HepG2 (cell line): ENCODE data around the gene SLC12A2. TPM values are rescaled to one million over a fixed set of nuclear protein-coding genes. Genes with fewer than 3 reads are reported as not detected.

Experiments
- ELF4 ChIP-seq: sonication (generic); formaldehyde crosslinking; IDR thresholded peaks from 2 replicates; pipeline ENCODE4 v1.5.0; 2020; ENCODE audit warnings: missing genetic modification reagents, mild to moderate bottlenecking, moderate library complexity, borderline replicate concordance
- GTF2F1 ChIP-seq: fragments of 150-350 bp; IDR thresholded peaks from 2 replicates; pipeline ENCODE4 v1.6.1; 2014; ENCODE audit warnings: low read length
- KDM1A ChIP-seq: IDR thresholded peaks from 2 replicates; pipeline ENCODE4 v1.6.1; 2016; ENCODE audit warnings: missing compliant biosample characterization
- KLF15 ChIP-seq: sonication (generic); formaldehyde crosslinking; IDR thresholded peaks from 2 replicates; pipeline ENCODE4 v1.8.1; 2023; ENCODE audit warnings: borderline replicate concordance, mild to moderate bottlenecking, inconsistent platforms, missing genetic modification reagents, mixed read lengths
- MED13 ChIP-seq: sonication (generic); formaldehyde crosslinking; IDR thresholded peaks from 2 replicates; pipeline ENCODE4 v1.5.0; 2020; ENCODE audit warnings: missing genetic modification reagents
- RBM39 ChIP-seq: fragments of 200-400 bp; formaldehyde crosslinking; IDR thresholded peaks from one replicate; pipeline ENCODE4 v1.6.1; 2018; ENCODE audit warnings: antibody characterized with exemption, mild to moderate bottlenecking, low read depth, low read length; ENCODE audit not compliant: poor library complexity, severe bottlenecking
- RFX3 ChIP-seq: IDR thresholded peaks from 2 replicates; pipeline ENCODE4 v1.6.1; 2016; ENCODE audit warnings: missing biosample characterization, missing genetic modification reagents
- SIX4 ChIP-seq: sonication (generic); formaldehyde crosslinking; IDR thresholded peaks from 2 replicates; pipeline ENCODE4 v1.4.0; 2020; ENCODE audit warnings: missing genetic modification reagents
- U2AF1 ChIP-seq: fragments of 200-400 bp; formaldehyde crosslinking; optimal IDR thresholded peaks from 2 replicates; pipeline ENCODE3; 2017; ENCODE audit warnings: mild to moderate bottlenecking, low read depth, low read length
- ZNF292 ChIP-seq: sonication (generic); formaldehyde crosslinking; IDR thresholded peaks from 2 replicates; pipeline ENCODE4 v1.8.1; 2022; ENCODE audit warnings: mild to moderate bottlenecking, low read depth, missing genetic modification reagents, borderline replicate concordance
- ZNF615 ChIP-seq: sonication (generic); formaldehyde crosslinking; IDR thresholded peaks from 2 replicates; pipeline ENCODE4 v1.5.0; 2020; ENCODE audit warnings: mild to moderate bottlenecking, missing genetic modification reagents, borderline replicate concordance
- ZNF616 ChIP-seq: sonication (generic); formaldehyde crosslinking; IDR thresholded peaks from 2 replicates; pipeline ENCODE4 v1.5.0; 2020; ENCODE audit warnings: low read depth, mild to moderate bottlenecking, missing genetic modification reagents
- ZNF761 ChIP-seq: sonication (generic); formaldehyde crosslinking; conservative IDR thresholded peaks from 2 replicates; pipeline ENCODE4 v1.4.0; 2020; ENCODE audit warnings: mild to moderate bottlenecking, missing genetic modification reagents
- ZNF781 ChIP-seq: sonication (generic); formaldehyde crosslinking; IDR thresholded peaks from 2 replicates; pipeline ENCODE4 v1.5.1; 2020; ENCODE audit warnings: borderline replicate concordance, mild to moderate bottlenecking, missing genetic modification reagents; ENCODE audit errors: not compliant biosample characterization
- polyA plus RNA-seq, 8 experiments: library from polyadenylated mRNA; depleted of rRNA in 3 of 8; stranded (reverse) in 7 of 8; unstranded in 1 of 8; fragments of >200 nt; fragmentation: Illumina TruSeq in 4 of 8; extraction: Trizol in 4 of 8; gene quantifications; 2 replicates each; pipeline versions ENCODE4 v1.2.1 to v1.2.3, GENCODE V29; 2011 to 2016; ENCODE audit warnings: low read depth in 4 of 8, missing spikeins in 1 of 8, mixed read lengths in 1 of 8; ENCODE audit not compliant: insufficient read depth in 1 of 8
- total RNA-seq, 5 experiments: library from RNA; depleted of rRNA; stranded (reverse); fragments of >200 nt; fragmentation: Illumina TruSeq; extraction: Trizol; gene quantifications; 2 replicates each; pipeline ENCODE4 v1.2.3, GENCODE V29; 2016; ENCODE audit warnings: low read depth in 1 of 5
- TF ChIP-seq, protein P1 (sequence below): sonication (generic); formaldehyde crosslinking; IDR thresholded peaks from 2 replicates; pipeline ENCODE4 v1.4.0; 2020; ENCODE audit warnings: low read depth, mild to moderate bottlenecking, missing genetic modification reagents
- TF ChIP-seq, protein P2 (sequence below): sonication (generic); formaldehyde crosslinking; IDR thresholded peaks from 2 replicates; pipeline ENCODE4 v1.4.0; 2020; ENCODE audit warnings: mild to moderate bottlenecking, missing genetic modification reagents
- TF ChIP-seq, protein P3 (sequence below): sonication (generic); formaldehyde crosslinking; IDR thresholded peaks from 2 replicates; pipeline ENCODE4 v1.4.0; 2020; ENCODE audit warnings: missing genetic modification reagents, borderline replicate concordance
- TF ChIP-seq, protein P4 (sequence below): sonication (generic); formaldehyde crosslinking; IDR thresholded peaks from 2 replicates; pipeline ENCODE4 v1.5.1; 2020; ENCODE audit warnings: mild to moderate bottlenecking, missing genetic modification reagents, moderate library complexity

Gene SLC12A2
- total and polyA plus RNA-seq, 2 of the 13 experiments (the other 11 are each of a cell fraction or from before 2014, with no cell fraction given) = 4.0 to 9.7 TPM

DNA sequence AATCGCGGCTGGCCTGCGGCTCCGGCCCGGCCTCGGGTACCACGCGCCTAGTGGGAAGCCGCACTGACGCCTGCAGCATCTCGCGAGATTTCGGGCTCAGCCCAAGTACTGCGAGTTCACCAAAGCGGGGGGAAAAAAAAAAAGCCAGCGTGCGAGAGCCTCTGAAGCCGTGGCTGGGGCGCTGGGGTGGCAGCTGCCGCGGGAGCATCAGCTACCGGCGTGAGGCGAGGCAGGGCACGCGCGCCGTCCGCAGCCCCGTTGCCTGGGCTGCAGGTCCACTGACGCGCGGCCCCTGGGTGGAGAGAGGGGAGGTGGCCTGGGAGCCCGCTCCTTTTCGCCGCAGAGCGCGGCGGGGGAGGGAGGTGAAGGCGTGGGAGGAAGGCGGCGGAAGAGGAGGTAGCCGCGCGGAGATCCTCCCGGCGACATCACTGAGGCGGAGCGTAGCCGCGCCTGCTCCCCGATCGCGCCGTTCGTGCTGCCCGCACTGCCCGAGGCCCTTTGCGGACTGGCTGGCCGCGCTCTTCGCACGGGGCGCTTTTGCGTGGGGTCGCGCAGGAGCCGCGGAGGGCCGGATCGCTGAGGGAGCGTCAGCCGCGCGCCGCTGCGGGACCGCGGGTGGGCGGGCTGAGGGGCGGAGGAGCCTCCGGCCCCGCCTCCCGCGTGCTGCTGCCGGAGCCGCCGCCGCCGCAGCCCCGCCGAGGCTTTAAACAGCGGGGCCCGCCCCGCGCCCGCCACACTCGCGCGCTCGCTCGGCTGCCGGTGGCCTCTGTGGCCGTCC is at the start of gene SLC12A2 (continued):
- TF ChIP-seq RBM39 (no peak), SIX4 (CRISPR knock-in tag) (no peak), ELF4 (CRISPR knock-in tag) (no peak), ZNF761 (CRISPR knock-in tag) (no peak), ZNF781 (no peak), ZNF615 (CRISPR knock-in tag) (no peak), ZNF292 (CRISPR knock-in tag) (no peak), ZNF616 (no peak), MED13 (peak; percentile 38; the same call in 1 of the 2 replicates), GTF2F1 (no peak), RFX3 (CRISPR knock-in tag) (no peak), U2AF1 (no peak), KLF15 (CRISPR knock-in tag) (no peak), KDM1A (no peak)
- TF ChIP-seq, protein P1, sequence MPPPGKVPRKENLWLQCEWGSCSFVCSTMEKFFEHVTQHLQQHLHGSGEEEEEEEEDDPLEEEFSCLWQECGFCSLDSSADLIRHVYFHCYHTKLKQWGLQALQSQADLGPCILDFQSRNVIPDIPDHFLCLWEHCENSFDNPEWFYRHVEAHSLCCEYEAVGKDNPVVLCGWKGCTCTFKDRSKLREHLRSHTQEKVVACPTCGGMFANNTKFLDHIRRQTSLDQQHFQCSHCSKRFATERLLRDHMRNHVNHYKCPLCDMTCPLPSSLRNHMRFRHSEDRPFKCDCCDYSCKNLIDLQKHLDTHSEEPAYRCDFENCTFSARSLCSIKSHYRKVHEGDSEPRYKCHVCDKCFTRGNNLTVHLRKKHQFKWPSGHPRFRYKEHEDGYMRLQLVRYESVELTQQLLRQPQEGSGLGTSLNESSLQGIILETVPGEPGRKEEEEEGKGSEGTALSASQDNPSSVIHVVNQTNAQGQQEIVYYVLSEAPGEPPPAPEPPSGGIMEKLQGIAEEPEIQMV = no peak
- TF ChIP-seq, protein P2, sequence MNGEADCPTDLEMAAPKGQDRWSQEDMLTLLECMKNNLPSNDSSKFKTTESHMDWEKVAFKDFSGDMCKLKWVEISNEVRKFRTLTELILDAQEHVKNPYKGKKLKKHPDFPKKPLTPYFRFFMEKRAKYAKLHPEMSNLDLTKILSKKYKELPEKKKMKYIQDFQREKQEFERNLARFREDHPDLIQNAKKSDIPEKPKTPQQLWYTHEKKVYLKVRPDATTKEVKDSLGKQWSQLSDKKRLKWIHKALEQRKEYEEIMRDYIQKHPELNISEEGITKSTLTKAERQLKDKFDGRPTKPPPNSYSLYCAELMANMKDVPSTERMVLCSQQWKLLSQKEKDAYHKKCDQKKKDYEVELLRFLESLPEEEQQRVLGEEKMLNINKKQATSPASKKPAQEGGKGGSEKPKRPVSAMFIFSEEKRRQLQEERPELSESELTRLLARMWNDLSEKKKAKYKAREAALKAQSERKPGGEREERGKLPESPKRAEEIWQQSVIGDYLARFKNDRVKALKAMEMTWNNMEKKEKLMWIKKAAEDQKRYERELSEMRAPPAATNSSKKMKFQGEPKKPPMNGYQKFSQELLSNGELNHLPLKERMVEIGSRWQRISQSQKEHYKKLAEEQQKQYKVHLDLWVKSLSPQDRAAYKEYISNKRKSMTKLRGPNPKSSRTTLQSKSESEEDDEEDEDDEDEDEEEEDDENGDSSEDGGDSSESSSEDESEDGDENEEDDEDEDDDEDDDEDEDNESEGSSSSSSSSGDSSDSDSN (CRISPR knock-in tag) = peak; percentile 78
- TF ChIP-seq, protein P3, sequence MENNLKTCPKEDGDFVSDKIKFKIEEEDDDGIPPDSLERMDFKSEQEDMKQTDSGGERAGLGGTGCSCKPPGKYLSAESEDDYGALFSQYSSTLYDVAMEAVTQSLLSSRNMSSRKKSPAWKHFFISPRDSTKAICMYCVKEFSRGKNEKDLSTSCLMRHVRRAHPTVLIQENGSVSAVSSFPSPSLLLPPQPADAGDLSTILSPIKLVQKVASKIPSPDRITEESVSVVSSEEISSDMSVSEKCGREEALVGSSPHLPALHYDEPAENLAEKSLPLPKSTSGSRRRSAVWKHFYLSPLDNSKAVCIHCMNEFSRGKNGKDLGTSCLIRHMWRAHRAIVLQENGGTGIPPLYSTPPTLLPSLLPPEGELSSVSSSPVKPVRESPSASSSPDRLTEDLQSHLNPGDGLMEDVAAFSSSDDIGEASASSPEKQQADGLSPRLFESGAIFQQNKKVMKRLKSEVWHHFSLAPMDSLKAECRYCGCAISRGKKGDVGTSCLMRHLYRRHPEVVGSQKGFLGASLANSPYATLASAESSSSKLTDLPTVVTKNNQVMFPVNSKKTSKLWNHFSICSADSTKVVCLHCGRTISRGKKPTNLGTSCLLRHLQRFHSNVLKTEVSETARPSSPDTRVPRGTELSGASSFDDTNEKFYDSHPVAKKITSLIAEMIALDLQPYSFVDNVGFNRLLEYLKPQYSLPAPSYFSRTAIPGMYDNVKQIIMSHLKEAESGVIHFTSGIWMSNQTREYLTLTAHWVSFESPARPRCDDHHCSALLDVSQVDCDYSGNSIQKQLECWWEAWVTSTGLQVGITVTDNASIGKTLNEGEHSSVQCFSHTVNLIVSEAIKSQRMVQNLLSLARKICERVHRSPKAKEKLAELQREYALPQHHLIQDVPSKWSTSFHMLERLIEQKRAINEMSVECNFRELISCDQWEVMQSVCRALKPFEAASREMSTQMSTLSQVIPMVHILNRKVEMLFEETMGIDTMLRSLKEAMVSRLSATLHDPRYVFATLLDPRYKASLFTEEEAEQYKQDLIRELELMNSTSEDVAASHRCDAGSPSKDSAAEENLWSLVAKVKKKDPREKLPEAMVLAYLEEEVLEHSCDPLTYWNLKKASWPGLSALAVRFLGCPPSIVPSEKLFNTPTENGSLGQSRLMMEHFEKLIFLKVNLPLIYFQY (CRISPR knock-in tag) = no peak
- TF ChIP-seq, protein P4, sequence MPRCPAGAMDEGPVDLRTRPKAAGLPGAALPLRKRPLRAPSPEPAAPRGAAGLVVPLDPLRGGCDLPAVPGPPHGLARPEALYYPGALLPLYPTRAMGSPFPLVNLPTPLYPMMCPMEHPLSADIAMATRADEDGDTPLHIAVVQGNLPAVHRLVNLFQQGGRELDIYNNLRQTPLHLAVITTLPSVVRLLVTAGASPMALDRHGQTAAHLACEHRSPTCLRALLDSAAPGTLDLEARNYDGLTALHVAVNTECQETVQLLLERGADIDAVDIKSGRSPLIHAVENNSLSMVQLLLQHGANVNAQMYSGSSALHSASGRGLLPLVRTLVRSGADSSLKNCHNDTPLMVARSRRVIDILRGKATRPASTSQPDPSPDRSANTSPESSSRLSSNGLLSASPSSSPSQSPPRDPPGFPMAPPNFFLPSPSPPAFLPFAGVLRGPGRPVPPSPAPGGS (CRISPR knock-in tag) = no peak
